Smooth muscle cell (in vitro differentiated cells): ENCODE results near the gene PAPPA2. TPM values are rescaled to one million over a fixed set of nuclear protein-coding genes. Genes with fewer than 3 reads are reported as not detected.
A peak's percentile ranks its signal among the peaks of the same experiment; 100 is the strongest.

Experiments
- DNase-seq: peaks from one replicate; lab custom pipeline; 2025; ENCODE audit not compliant: unreplicated experiment; lab: John Stamatoyannopoulos, UW
- H2AFZ ChIP-seq: fragments of 200-600 bp; sonication (generic); 2 replicates; pipeline ENCODE4 v1.6.0; 2016; ENCODE audit warnings: antibody characterized with exemption, low read depth, mild to moderate bottlenecking
- H3F3A ChIP-seq: fragments of 200-600 bp; sonication (generic); 2 replicates; pipeline ENCODE4 v1.6.0; 2017; ENCODE audit warnings: antibody characterized with exemption, low read depth
- H3K27ac ChIP-seq: fragments of 200-600 bp; sonication (generic); 2 replicates; pipeline ENCODE4 v1.5.1; 2016; ENCODE audit warnings: low read depth, mild to moderate bottlenecking
- H3K27me3 ChIP-seq: fragments of 200-600 bp; sonication (generic); 2 replicates; pipeline ENCODE4 v1.6.1; 2016; ENCODE audit warnings: low read depth, mild to moderate bottlenecking
- H3K36me3 ChIP-seq: fragments of 200-600 bp; sonication (generic); 2 replicates; pipeline ENCODE4 v1.5.1; 2016; ENCODE audit warnings: low read depth
- H3K4me1 ChIP-seq: fragments of 200-600 bp; sonication (generic); 2 replicates; pipeline ENCODE4 v1.5.1; 2016; ENCODE audit warnings: low read depth
- H3K4me2 ChIP-seq: fragments of 200-600 bp; sonication (generic); 2 replicates; pipeline ENCODE4 v1.6.0; 2016; ENCODE audit warnings: mild to moderate bottlenecking
- H3K4me3 ChIP-seq: fragments of 200-600 bp; sonication (generic); 2 replicates; pipeline ENCODE4 v1.5.1; 2016; ENCODE audit warnings: mild to moderate bottlenecking
- H3K79me2 ChIP-seq: fragments of 200-600 bp; sonication (generic); 2 replicates; pipeline ENCODE4 v1.6.0; 2016; ENCODE audit warnings: low read depth, mild to moderate bottlenecking
- H3K9ac ChIP-seq: fragments of 200-600 bp; sonication (generic); 2 replicates; pipeline ENCODE4 v1.6.0; 2016; ENCODE audit warnings: low read depth
- H3K9me3 ChIP-seq: fragments of 200-600 bp; sonication (generic); replicated peaks from 2 replicates; pipeline ENCODE4 v1.5.1; 2016; ENCODE audit warnings: low read depth
- H4K20me1 ChIP-seq: fragments of 200-600 bp; sonication (generic); 2 replicates; pipeline ENCODE4 v1.6.0; 2016; ENCODE audit warnings: low read depth
- CTCF ChIP-seq: fragments of 200-600 bp; sonication (generic); IDR thresholded peaks from 2 replicates; pipeline ENCODE4 v1.5.1; 2017; ENCODE audit warnings: borderline replicate concordance, mild to moderate bottlenecking, antibody characterized with exemption; ENCODE audit not compliant: insufficient read depth, poor library complexity, severe bottlenecking
- WGBS: methylation state at CpG from one replicate; pipeline ENCODE4 v1.1.7; 2016; ENCODE audit warnings: low lambda C conversion rate; 5-methylcytosine and 5-hydroxymethylcytosine counted together
- polyA plus RNA-seq: library from polyadenylated mRNA; unstranded; fragments of >200 nt; fragmentation: Nextera tagmentation; extraction: Ambion mirVana; gene quantifications from 2 replicates; pipeline ENCODE4 v1.2.1, GENCODE V29; 2016
- total RNA-seq: library from RNA; depleted of rRNA; stranded (reverse); fragments of >200 nt; gene quantifications from 2 replicates; pipeline ENCODE4 v1.2.3, GENCODE V29; 2014

PAPPA2 gene
- total and polyA plus RNA-seq, 2 experiments from 2014 or later = 0.03 to 0.27 TPM

GRCh38 chr1:176741181-176741580, 278.2 kb downstream of the PAPPA2 start:
- H4K20me1 ChIP-seq = no peaks in the 10 kb centered on the region
- no peaks in the 10 kb centered on the region for H3K9me3 ChIP-seq
- H3F3A ChIP-seq = no peaks in the 10 kb centered on the region
- WGBS = 92% methylated on average over 4 of the region's 4 CpGs
- no peak overlapping the region for H3K4me3 ChIP-seq
- no peak for DNase-seq
- TF ChIP-seq CTCF = no peak
- H3K27me3 ChIP-seq = peaks cover 10% of the 10 kb centered on the region
- no peaks in the 10 kb centered on the region for H3K79me2 ChIP-seq
- no peak overlapping the region for H3K4me2 ChIP-seq
- H3K9ac ChIP-seq = no peak overlapping the region
- H3K4me1 ChIP-seq = no peaks in the 10 kb centered on the region
- H2AFZ ChIP-seq = no peak overlapping the region
- no peak overlapping the region for H3K27ac ChIP-seq
- H3K36me3 ChIP-seq = no peaks in the 10 kb centered on the region

- H3K27me3 ChIP-seq = peaks cover 10% of the 10 kb centered on the region
- H3K4me1 ChIP-seq = no peaks in the 10 kb centered on the region
- no peaks in the 10 kb centered on the region for H3F3A ChIP-seq
- H2AFZ ChIP-seq = no peak overlapping the region
- H3K79me2 ChIP-seq = no peaks in the 10 kb centered on the region
- no peaks in the 10 kb centered on the region for H4K20me1 ChIP-seq
- DNase-seq = no peak
- H3K36me3 ChIP-seq = no peaks in the 10 kb centered on the region
- no peaks in the 10 kb centered on the region for H3K9me3 ChIP-seq
- H3K27ac ChIP-seq = no peak overlapping the region
- no peak overlapping the region for H3K4me2 ChIP-seq
- H3K9ac ChIP-seq = no peak overlapping the region
- 96% methylated on average over 2 of the region's 2 CpGs for WGBS
- no peak for TF ChIP-seq CTCF
- no peak overlapping the region for H3K4me3 ChIP-seq
Observed at GRCh38 chr1:176742322-176742721, 279.3 kb downstream of the PAPPA2 start.

GRCh38 chr1:176744142-176744541, 281.2 kb downstream of the PAPPA2 start:
- Histone ChIP-seq H2AFZ (no peak overlapping the region), H3K4me3 (no peak overlapping the region), H3K4me2 (no peak overlapping the region), H3K4me1 (no peaks in the 10 kb centered on the region), H3K79me2 (no peaks in the 10 kb centered on the region), H3F3A (no peaks in the 10 kb centered on the region), H3K36me3 (no peaks in the 10 kb centered on the region), H3K9me3 (no peaks in the 10 kb centered on the region), H4K20me1 (no peaks in the 10 kb centered on the region), H3K27me3 (peaks cover 10% of the 10 kb centered on the region), H3K9ac (no peak overlapping the region), H3K27ac (no peak overlapping the region)
- WGBS = 85% methylated on average over 1 of the region's 1 CpG
- no peak for TF ChIP-seq CTCF
- no peak for DNase-seq

- Histone ChIP-seq H3K9me3 (no peaks in the 10 kb centered on the region), H3K27me3 (peaks cover 6% of the 10 kb centered on the region), H3K4me2 (no peak overlapping the region), H3K4me1 (no peaks in the 10 kb centered on the region), H3K27ac (no peak overlapping the region), H2AFZ (no peak overlapping the region), H3F3A (no peaks in the 10 kb centered on the region), H3K79me2 (no peaks in the 10 kb centered on the region), H3K4me3 (no peak overlapping the region), H3K9ac (no peak overlapping the region), H3K36me3 (no peaks in the 10 kb centered on the region), H4K20me1 (no peaks in the 10 kb centered on the region)
- WGBS = 54% methylated on average over 1 of the region's 1 CpG
- peak; percentile 19 for TF ChIP-seq CTCF
- DNase-seq = no peak
Observed at GRCh38 chr1:176745945-176746344, 283.0 kb downstream of the PAPPA2 start.
